ENCODE results near the gene SH3BP2. TPM values are rescaled to one million over a fixed set of nuclear protein-coding genes. Genes with fewer than 3 reads are reported as not detected.
A peak's percentile ranks its signal among the peaks of the same experiment; 100 is the strongest.
"Not testable (repeated sequence)": the region's sequence is repeated elsewhere in the genome, so short reads cannot be mapped to it uniquely, and the experiment has no call there.

SH3BP2 gene
- total and polyA plus RNA-seq, 10 donors, result 42.0 to 295 (median 237) TPM

GRCh38 chr4:2756691-2757350, 36.1 kb upstream of the SH3BP2 start:
- Histone ChIP-seq H3K4me3 (peak overlapping the region in 4 of 8 donors; percentile 73 to 96 (median 90)), H3K4me1 (peaks cover 10 to 56% (median 33%) of the 10 kb centered on the region in 6 donors), H3K9me3 (no peaks in the 10 kb centered on the region), H3K27ac (peak overlapping the region; percentile 35 to 98 (median 84)), H3K27me3 (replicated peaks in 1 of 7) (no peaks in the 10 kb centered on the region), H3K36me3 (peaks cover 0 to 17% (median 0%) of the 10 kb centered on the region in 6 donors)
- intact Hi-C loops (cut with DNase I; ENCODE audit: low total_unique reads), result loop anchor here (10.0 kb wide), 1 partner anchor 178 kb away; no protein-coding TSS in a partner anchor
- DNase-seq, result peak; percentile 65
- TF ChIP-seq CTCF (IDR thresholded peaks at IDR 0.05 in 8 of 11, conservative IDR thresholded peaks at IDR 0.05 in 3 of 11), result no peak
- no peak for TF ChIP-seq POLR2A (IDR thresholded peaks at IDR 0.05)
- TF ChIP-seq POLR2AphosphoS5 (IDR thresholded peaks at IDR 0.05), result no peak
- WGBS, 5 donors, result 67 to 71% (median 69%) methylated on average over 25 of the region's 25 CpGs

- DNase-seq, result peak; percentile 69
- H3K9me3 ChIP-seq, result no peaks in the 10 kb centered on the region
- 88 to 96% (median 94%) methylated on average over 3 of the region's 3 CpGs for WGBS, 5 donors
- peaks cover 0 to 12% (median 0%) of the 10 kb centered on the region in 6 donors for H3K36me3 ChIP-seq
- H3K4me3 ChIP-seq, result no peak overlapping the region
- H3K27me3 ChIP-seq (replicated peaks in 1 of 7), result no peaks in the 10 kb centered on the region
- intact Hi-C loops (cut with DNase I; ENCODE audit: low total_unique reads), result loop anchor here (10.0 kb wide), 1 partner anchor 177 kb away; no protein-coding TSS in a partner anchor
- no peak for TF ChIP-seq POLR2AphosphoS5 (IDR thresholded peaks at IDR 0.05)
- peaks cover 10 to 50% (median 34%) of the 10 kb centered on the region in 6 donors for H3K4me1 ChIP-seq
- peak overlapping the region in 1 of 8 donors; percentile 98 for H3K27ac ChIP-seq
Observed at GRCh38 chr4:2757426-2757825, 35.5 kb upstream of the SH3BP2 start.

- 66 to 72% (median 68%) methylated on average over 12 to 14 of the region's 14 CpGs for WGBS, 5 donors
- TF ChIP-seq POLR2A (IDR thresholded peaks at IDR 0.05), result no peak
- TF ChIP-seq POLR2AphosphoS5 (IDR thresholded peaks at IDR 0.05), result peak; percentile 14 to 42 (median 41)
- peak in 2 of 11 experiments; percentile 6 to 16 for TF ChIP-seq CTCF (IDR thresholded peaks at IDR 0.05 in 8 of 11, conservative IDR thresholded peaks at IDR 0.05 in 3 of 11)
- no peak overlapping the region for H3K27ac ChIP-seq
- H3K4me1 ChIP-seq, result peaks cover 4 to 33% (median 23%) of the 10 kb centered on the region in 6 donors
- no peaks in the 10 kb centered on the region for H3K36me3 ChIP-seq
- no peaks in the 10 kb centered on the region for H3K9me3 ChIP-seq
- intact Hi-C loops (cut with DNase I; ENCODE audit: low total_unique reads), result loop anchor here (10.0 kb wide), 2 partner anchors 54 to 94 kb away; no protein-coding TSS in a partner anchor
- no peak overlapping the region for H3K4me3 ChIP-seq
- peak; percentile 81 for DNase-seq
- no peaks in the 10 kb centered on the region for H3K27me3 ChIP-seq (replicated peaks in 1 of 7)
Observed at GRCh38 chr4:2761035-2761923, 31.6 kb upstream of the SH3BP2 start.

- no peak overlapping the region for H3K4me3 ChIP-seq
- peaks cover 0 to 28% (median 18%) of the 10 kb centered on the region in 6 donors for H3K4me1 ChIP-seq
- intact Hi-C loops (cut with DNase I; ENCODE audit: low total_unique reads), result loop anchor here (10.0 kb wide), 2 partner anchors 53 to 93 kb away; no protein-coding TSS in a partner anchor
- H3K36me3 ChIP-seq, result no peaks in the 10 kb centered on the region
- no peak for TF ChIP-seq POLR2AphosphoS5 (IDR thresholded peaks at IDR 0.05)
- TF ChIP-seq POLR2A (IDR thresholded peaks at IDR 0.05), result no peak
- TF ChIP-seq CTCF (IDR thresholded peaks at IDR 0.05 in 8 of 11, conservative IDR thresholded peaks at IDR 0.05 in 3 of 11), result no peak
- peak; percentile 41 for DNase-seq
- WGBS, 5 donors, result 58 to 83% (median 75%) methylated on average over 3 to 5 of the region's 5 CpGs
- no peak overlapping the region for H3K27ac ChIP-seq
- H3K27me3 ChIP-seq (replicated peaks in 1 of 7), result no peaks in the 10 kb centered on the region
- no peaks in the 10 kb centered on the region for H3K9me3 ChIP-seq
Observed at GRCh38 chr4:2762048-2762447, 30.8 kb upstream of the SH3BP2 start.

- intact Hi-C loops (cut with DNase I; ENCODE audit: low total_unique reads), result loop anchor here (10.0 kb wide), 2 partner anchors 52 to 92 kb away; no protein-coding TSS in a partner anchor
- H3K27me3 ChIP-seq (replicated peaks in 1 of 7); H3K27ac ChIP-seq; H3K4me3 ChIP-seq; H3K9me3 ChIP-seq; H3K36me3 ChIP-seq: not testable (repeated sequence)
- WGBS, 5 donors, result 93 to 95% (median 94%) methylated on average over 24 to 42 of the region's 42 CpGs
- peaks cover 0 to 35% (median 19%) of the 10 kb centered on the region in 6 donors for H3K4me1 ChIP-seq
- peak; percentile 74 for DNase-seq
Observed at GRCh38 chr4:2762486-2763370, 30.2 kb upstream of the SH3BP2 start.
